IPS DF 4.7 (cell line): Measurements from ENCODE around the gene HDAC1.

Experiments
- DNase-seq: peaks from one replicate; pipeline ENCODE4 v3.0.0-alpha.2; 2013; ENCODE audit warnings: low spot score; ENCODE audit errors: extremely low read depth

HDAC1 gene

DNA sequence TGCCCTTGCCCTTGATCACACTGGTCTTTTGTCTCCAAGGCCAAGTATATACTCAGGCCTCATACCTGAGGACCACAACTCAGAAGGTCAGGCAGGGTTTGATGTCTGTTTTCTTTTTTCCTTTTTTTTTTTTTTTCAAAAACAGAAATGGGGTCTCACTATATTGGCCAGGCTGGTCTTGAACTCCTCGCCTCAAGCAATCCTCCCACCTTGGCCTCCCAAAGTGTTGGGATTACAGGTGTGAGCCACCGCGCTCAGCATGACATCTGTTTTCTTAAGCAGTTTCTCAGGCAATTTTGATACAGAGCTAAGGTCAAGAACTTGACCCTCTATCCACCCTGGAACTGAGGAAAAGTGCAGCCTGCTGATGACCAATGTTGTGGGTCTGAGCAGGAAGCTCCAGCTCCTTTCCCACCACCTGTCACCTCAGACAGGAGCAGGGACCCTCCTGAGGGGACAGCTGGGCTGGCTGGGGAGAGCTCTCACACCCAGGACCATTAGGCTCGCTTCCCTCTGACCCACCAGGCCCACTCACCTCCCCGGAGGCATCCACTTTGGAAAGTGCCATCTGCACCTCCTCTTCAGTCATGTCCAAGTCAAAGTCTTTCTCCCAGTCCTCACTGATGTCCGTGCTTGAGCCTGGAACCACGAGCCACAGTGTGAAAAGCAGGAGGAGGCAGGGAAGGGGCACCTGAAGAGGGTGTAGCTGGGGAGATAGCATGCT is 76.2 kb downstream of the HDAC1 start:
- no peak for DNase-seq

DNA sequence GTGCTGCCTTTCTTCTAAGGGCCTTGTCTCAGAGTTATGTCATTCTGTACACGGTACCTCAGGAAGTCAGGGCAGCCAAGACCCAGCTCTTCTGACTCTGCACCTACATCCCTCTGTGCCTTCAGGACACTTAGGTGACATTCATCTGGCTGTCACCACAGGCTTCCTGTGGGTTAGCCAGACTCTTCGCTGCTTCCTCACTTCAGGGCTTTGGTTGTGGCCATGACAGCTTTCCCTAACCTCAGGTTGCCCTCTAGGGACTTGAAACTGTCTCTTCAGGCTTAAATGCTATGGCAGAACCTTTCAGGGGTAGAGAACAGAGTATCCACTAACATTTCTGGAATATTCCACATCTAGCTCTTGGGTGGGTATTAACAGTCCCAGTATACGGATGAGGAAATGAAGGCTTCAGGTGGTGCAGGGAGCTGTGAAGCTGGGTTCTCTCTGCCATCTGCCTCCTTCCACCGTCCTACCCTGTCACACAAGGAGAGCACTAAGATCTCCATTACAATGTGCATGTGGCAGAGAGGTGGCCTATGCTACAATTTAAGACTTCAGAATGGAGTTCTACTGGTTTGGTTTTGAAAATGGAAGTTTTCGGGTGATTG is 80.4 kb downstream of the HDAC1 start:
- DNase-seq: no peak

DNA sequence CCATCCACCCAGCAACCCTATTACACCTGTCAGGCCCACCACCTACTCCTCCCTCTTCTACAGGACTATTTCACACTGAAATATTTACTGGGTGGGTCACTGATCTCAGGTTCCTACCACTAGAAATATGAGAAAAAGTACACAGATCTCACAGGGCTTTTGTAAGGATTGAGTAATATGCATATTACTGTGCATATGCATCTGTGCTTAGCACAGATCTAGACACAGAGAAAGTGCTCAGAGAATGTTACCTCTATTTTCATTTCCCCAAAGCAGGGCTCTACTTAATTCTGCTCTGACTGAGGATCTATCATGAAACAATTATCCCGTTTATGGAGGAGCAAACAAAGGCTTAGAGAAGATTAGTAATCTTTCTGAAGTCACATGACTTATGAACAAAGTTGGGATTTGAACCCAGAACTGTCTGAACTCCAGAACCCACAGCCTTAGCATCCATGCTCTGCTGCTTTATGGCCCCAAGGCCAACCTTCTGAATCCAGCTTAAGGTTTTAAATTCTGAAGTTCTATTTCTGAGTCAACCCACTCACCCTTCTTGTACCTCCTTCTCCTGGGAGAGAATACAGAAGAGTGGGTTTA is 82.2 kb downstream of the HDAC1 start:
- DNase-seq: no peak

DNA sequence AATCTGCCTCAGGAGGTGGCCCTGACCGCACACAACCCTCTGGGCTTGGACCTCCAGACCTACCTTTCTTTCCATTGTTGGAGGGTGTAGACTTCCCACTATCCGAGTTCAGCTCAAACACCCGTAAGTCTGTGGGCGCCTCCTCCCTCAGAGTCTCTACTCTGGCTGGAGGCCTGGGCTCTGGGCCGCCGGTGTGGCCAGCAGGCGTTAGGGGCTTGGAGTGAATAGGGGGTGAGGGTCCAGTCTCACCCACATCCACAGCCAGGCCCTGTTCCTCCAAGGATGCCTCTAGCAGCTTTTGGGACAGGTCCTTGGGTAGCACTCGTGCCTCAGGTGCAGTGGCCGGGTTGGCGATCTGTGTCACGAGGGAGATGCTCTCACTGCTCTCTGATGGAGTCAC is 84.3 kb downstream of the HDAC1 start:
- no peak for DNase-seq

DNA sequence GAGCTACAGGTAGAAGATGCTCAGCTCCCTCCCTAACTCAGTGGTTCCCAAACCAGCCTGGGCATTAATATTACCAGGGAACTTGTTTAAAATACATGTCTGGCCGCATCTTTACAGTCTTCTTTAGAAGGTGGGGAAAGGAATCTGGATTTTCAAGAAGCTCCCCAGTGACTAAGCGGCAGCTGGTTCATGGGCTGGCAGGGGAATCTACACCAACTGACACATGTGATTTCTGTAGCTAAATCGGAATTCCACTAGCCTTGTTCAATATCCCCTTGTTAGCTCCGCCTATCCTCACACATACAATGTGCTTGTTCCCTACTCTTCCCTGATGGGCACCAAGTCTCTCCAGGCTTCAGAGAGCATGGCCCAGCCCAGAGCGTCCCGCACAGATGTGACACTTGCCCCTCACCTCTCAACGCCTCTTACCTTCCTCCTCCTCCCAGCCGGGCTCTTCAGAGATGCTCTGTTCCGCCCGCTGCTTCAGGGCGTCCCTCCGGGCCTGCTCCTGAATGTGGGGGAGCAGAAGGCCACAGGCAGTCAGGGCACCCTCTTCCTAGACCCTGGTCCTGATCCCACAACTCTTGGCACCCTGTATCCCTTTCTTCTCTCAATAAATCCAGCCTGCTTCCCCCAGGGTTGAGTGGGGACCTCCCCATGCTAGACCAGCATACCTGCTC is 85.8 kb downstream of the HDAC1 start:
- no peak for DNase-seq

DNA sequence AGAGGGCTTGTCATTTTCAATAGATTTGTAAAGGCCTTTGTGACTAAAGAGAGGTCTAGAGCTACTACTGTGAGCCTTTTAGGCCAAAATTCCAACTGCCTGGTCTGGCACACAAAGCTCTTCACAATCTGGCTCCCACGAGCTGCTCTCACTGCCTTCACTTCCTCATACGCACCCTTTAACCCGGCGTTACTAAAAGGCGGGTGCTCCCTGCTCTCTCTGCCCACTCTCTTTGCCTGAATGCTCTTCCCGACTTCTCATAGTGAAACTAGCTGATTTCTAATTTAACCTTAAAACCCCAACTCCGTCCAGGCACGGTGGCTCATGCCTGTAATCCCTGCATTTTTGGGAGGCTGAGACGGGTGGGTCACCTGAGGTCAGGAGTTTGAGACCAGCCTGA is 88.2 kb downstream of the HDAC1 start:
- no peak for DNase-seq
